HG02840 (cell line): Measurements from ENCODE around the gene SH2D1B.
A peak's percentile ranks its signal among the peaks of the same experiment; 100 is the strongest.
"Not testable (repeated sequence)": the region's sequence is repeated elsewhere in the genome, so short reads cannot be mapped to it uniquely, and the experiment has no call there.

Experiments
- ATAC-seq: cut with Tn5 transposase; IDR thresholded peaks from one replicate; pipeline ENCODE4 v1.9.1; 2021; ENCODE audit warnings: mild to moderate bottlenecking, moderate library complexity, moderate number of reproducible peaks; ENCODE audit not compliant: unreplicated experiment, low FRiP score

Gene SH2D1B

GRCh38 chr1:162365284-162366020 is 46.5 kb downstream of the SH2D1B start:
- ATAC-seq: no peak

GRCh38 chr1:162364498-162364897 is 47.4 kb downstream of the SH2D1B start:
- no peak for ATAC-seq

- ATAC-seq: no peak
These were observed 48.1 kb downstream of the SH2D1B start for GRCh38 chr1:162363823-162364222.

- ATAC-seq: peak; percentile 18
These were observed 50.6 kb downstream of the SH2D1B start for GRCh38 chr1:162361349-162361748.

GRCh38 chr1:162360874-162361260 is 51.1 kb downstream of the SH2D1B start:
- ATAC-seq: no peak

GRCh38 chr1:162360237-162360873 is 51.6 kb downstream of the SH2D1B start:
- ATAC-seq: no peak

- no peak for ATAC-seq
These were observed 52.3 kb downstream of the SH2D1B start for GRCh38 chr1:162359523-162360236.

GRCh38 chr1:162358928-162359327 is 53.0 kb downstream of the SH2D1B start:
- no peak for ATAC-seq

- ATAC-seq: no peak
These were observed 54.2 kb downstream of the SH2D1B start for GRCh38 chr1:162357681-162358266.

GRCh38 chr1:162353702-162354101 is 58.2 kb downstream of the SH2D1B start:
- no peak for ATAC-seq

- ATAC-seq: no peak
These were observed 58.9 kb downstream of the SH2D1B start for GRCh38 chr1:162353078-162353477.

GRCh38 chr1:162351874-162352273 is 60.1 kb downstream of the SH2D1B start:
- not testable (repeated sequence) for ATAC-seq

GRCh38 chr1:162351246-162351842 is 60.6 kb downstream of the SH2D1B start:
- ATAC-seq: no peak

GRCh38 chr1:162349635-162350330 is 62.2 kb downstream of the SH2D1B start:
- ATAC-seq: no peak

GRCh38 chr1:162347281-162347680 is 64.7 kb downstream of the SH2D1B start:
- ATAC-seq: no peak
